SKM-1 treated with dmso at 0.1 percent for 144 hours (cell line): ENCODE data around the gene SNX14.

Experiments used
- DNase-seq: peaks from one replicate; lab custom pipeline; 2025; ENCODE audit not compliant: unreplicated experiment; lab: John Stamatoyannopoulos, UW

SNX14 gene

DNA sequence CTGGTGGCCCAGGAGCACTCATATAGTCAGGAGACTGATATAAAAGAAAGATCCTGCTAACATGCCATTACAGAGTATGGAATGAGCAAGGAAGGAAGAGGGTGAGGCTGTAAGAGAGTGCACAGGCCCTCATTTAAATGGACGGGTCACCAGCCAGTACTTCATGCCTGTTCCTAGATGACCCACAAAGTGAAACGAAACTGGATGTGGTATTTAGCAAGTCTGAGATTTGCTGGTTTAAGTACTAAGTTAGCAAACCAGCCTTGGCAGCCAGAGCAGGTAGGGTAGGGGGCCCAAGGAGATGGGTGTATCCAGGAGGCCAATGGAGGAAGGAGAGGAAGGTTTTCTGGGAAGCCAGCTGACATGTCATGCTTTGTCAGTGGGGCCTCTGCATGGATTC, 127.9 kb downstream of the SNX14 start:
- DNase-seq, result no peak

DNA sequence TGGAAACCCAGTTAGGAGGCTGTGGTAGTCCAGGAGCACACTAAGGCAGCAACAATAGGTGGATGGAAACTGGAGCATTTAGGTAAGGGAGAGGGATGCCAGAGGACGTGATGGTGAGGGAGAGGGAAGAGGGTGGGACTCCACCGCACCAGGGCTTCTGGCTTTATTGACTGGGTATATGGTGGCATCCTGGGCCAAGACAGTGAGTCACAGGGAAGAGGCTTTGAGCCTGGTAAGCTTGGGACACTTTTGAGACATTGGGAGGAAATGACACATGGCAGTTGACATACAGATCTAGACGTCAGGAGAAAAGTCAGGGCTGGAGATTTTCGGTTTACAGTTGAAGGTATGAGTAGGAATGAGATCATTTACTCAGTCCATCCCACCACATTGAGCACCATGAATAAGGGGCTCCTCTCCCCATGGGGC, 128.9 kb downstream of the SNX14 start:
- DNase-seq, result no peak

DNA sequence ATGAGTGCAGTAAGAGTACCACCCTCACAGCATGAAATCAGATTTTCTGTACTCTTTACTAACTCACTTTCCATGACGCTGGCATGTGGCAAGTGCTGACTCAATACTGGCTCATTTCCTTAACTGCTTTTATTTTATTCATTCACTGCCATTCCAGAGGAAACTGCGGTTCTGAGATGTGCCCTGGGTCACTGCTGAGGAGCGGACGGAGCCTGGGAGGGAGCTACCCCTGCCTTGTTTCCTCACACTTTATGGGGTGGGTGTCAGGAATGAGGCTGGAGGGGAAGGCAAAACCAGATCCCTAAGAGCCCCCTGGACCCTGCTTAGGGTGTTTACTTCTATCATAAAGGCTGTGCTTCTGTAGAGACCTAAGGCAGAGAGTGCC, 129.4 kb downstream of the SNX14 start:
- peak; percentile 16 for DNase-seq

DNA sequence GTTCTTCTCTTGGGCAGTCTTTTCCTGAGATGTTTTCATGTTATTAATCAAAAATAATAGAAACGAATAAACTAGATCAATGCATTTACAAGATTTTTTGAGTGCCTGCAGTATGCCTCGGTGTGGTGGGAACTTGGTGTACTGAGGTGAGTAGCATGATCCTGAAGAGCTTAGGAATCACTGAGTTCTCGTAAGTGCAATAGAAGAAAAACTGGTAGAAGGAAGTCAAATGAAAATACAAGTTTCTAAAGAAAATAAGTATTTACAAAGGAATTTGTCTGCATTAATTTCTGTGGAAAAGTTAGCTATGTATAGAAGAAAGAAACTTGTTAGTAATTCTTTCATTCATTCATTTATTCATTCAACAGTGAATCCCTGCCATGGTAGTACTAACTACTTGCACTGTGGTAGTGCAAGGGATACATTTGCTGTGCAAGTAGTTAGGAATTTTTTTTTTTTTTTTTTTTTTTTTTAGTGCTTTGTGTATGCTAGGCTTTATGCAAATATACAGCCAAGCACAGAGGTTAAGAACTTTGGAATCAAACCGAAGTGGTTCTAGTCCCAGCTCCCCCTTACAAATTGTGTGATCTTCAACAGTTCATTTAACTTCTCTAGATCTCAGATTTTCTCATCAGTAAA, 129.9 kb downstream of the SNX14 start:
- DNase-seq, result no peak

DNA sequence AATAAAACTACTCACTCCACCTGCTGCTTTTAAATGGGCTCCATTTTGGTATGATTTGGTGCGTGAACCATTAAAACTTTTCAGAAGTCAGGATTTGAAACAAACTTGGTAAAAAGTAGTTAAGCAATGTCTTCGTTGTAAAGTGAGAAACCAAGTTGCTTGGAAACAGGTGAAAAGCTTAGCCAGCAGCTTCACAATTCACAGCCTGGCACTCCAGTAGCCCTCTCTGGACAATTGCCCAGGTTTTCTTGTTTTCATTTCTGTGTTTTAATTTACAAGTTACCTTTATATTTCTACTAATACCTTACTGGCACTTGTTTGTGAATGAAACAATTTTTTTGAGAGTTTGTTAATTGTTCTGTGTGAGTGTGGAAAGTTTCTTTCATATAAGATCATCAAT, 131.0 kb downstream of the SNX14 start:
- DNase-seq, result no peak

DNA sequence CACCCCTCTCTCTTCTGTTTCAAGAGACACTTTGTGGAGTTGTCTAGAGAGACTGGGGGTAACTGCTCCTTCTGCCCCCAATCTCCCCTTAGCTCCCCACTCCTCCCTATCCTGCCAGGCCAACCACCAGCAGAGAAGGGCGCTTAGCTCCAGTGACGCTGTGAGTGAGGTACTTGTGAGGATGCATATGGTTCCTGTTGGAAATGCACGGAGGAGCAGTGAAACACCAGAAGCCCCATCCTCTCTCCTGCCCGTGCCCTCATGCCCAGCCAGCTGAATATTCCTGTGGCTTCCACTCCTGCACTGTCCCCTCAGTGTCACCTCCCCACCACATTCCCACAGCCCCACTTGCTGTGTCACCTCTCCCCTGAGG, 131.9 kb downstream of the SNX14 start:
- no peak for DNase-seq

DNA sequence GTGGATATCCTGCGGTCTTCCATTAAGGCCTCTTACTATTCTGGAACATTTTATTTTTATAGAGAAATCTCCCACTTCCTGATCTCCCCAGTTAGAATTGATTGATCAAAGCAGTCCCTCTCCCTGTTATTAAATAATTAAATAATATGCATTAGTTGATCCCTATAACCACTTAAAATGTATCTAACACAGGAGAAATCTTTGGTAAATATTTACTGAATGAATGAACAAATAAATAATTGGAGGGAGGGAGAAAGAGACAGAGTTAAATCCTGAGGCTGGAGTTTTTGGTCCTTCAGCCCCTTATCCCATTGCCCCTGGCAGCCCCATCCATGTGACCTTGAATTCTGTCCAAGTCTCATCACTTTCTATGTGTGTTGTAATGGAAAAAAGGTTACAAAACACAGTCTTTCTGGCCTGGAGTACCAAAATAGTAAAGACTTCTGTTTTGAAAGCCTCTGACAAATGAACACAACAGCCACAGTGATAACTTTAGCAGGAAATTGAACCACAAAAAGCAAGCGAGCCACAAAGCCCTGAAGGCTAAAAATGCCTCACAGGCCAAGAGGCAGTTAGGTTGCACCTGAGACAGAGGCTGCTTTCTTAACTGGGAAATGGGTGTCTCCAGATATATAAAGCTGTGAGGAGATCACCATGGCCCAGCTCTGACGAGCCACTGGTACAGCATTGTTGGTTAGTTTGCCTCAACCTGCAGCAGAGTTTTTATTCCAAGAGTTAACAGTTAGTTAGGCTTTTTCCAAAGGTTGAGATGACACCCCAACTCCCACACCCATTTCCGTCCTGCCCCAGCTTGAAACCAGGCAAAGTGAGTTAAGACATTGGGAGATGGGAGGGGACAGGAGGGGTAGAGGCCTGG, 132.5 kb downstream of the SNX14 start:
- DNase-seq, result peak; percentile 94

DNA sequence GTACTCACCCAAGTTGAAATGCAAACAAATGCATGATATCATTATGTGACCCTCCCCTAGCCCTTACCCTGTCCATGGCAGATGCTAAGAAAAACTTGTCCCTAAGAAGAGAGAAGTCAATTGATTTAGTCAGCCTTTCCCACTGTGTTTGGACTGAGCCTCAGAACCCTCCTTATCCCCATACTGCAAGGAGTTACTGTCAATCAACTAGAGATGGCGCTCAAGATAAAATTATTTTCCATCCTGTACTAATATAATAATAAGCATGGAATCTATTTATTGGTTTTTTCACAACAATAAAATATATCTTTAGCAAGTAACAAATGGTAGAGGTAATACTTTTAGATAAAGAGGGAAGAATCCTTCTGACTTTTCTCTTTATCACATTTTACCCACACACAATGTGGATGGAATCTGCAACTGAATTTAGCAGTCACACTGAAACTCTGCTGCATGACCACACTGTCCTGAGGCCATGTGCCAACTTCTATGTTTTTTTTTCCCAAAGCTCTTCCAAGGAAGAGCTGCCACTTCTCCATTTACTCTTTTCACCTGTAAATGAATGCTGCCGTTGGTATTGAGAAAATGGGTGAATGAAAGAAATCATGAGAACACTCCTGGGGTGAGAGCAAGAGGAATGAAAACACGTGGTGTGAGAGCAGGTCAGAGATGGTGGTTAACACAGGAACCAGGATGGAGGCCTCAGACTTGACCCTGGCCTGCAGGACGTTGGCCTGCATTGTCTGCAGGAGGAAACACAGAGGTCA, 133.3 kb downstream of the SNX14 start:
- peak; percentile 18 for DNase-seq

DNA sequence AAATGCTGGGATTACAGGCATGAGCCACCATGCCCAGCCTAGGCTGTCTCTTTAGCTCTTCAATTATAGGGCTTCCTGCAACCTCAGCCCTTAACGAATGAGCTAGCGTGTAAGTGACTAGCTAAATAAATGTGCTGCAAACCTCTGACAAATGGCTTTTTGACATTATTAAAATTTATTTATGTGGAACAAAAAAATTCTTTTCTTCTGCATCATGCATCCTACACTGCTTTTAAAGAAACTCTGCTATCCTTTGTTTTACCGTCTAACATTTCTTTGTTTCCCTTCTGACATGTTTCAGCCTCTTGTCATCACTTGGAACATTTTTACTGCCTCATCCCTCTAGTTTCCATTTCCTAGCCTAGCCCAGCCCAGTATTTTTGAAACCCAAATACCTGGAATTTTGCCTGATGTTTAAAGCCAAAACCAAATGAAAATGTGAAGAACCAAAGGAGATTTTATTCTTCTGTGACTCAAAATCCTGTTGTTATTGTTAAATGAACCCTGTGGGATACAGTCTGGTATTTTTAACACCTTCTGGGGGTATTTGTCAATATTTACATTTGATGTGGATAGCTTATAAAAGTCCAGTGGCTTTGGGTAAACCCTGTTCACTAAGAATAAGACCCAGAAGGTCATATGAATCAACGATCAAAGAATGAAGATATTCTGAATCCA, 134.3 kb downstream of the SNX14 start:
- DNase-seq, result no peak

DNA sequence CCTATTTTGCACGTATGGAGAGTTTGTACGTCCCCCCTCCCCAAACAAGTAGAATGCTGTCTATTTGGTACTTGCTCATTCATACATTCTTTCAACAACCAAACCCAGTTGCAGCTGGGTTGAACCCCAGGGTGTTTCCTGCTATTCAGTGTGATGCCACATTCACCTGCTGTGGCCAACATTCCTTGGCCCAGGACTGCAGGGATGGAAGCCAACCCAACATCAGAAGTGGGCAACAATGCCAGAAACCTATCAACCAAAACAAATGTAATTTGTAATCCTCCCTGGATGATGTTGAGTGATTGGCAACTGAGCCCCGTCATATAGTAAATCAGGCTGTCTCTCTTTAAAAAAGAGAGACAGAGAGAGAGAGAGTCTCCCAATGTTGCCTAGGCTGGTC, 134.9 kb downstream of the SNX14 start:
- DNase-seq, result no peak

DNA sequence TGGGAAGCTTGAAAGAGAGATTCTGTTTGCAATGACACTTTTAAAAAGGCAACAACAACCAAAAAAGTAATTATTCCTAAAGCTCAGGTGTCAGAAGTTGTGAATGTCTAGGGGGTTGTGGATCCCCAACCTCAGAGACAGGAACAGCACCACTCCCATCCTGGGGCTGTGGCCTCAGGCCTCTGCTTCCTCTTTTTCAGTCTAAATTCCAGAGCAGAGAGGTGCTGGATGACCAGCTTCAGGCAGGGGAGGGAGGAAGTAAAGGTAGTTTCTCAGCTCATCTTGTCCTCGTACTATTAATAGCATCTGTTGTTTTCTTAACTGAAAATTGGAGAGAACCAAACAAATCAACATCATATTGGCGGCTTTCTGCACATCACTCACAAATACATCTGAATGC, 135.5 kb downstream of the SNX14 start:
- DNase-seq, result peak; percentile 72

DNA sequence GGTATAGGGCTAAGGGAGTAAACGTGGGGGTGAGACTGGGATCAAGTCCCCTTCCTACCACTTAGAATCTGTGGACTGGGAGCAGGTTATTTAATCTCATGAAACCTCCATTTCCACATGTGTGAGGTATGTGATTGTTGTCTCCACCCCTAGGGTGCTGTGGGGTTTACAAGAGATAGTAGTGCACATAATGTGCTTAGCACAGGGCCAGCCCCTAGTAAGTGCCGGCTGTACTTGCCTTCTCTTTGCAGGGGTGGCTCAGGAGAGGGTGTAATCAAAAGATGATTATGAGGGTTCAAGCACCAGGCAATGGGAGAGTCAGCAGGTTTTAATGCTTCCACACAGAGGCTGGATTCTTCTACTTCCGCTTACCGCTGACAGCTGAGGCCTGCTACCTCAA, 136.9 kb downstream of the SNX14 start:
- DNase-seq, result no peak
